ENCODE results near the gene GPSM3. TPM values are rescaled to one million over a fixed set of nuclear protein-coding genes. Genes with fewer than 3 reads are reported as not detected.

Gene GPSM3, protein sequence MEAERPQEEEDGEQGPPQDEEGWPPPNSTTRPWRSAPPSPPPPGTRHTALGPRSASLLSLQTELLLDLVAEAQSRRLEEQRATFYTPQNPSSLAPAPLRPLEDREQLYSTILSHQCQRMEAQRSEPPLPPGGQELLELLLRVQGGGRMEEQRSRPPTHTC
- 100 to 1,000 TPM in 1 of 2 donors, 10 to 100 TPM in 1; 84.9 to 151 TPM for total RNA-seq

DNA sequence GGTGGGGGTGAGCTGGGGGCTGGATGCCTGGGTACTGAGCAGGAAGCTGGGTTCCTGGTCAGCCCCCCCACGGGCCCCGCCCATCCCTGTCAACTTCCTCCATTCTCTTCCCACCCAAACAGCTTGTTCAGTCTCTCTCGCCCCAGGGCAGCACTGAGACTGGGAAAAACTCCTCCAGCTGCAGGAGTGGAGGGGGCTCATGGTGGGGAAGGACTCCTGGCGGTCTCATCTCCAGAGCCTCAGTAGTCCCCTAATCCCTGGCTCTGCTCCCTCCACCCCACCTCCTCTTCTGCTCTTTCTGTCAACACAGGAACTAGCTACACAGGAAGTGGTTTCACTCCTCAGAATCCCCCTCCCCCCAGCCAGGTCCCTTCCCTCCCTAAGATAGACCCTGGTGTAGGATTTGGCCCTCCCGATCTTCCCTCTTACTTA lies at the start of gene GPSM3:
Gene GPSM3 (minus strand): TSS at position 36 of the 432 bp plus-strand sequence. CDS start 130 bp downstream, outside the sequence.
- DNase-seq (ENCODE audit: low spot score in 2 of 2) (no peak), ATAC-seq (no peak)
- Mint-ChIP-seq H3K9me3 (no peaks in the 10 kb centered on the region), H3K27ac (peak within 1 kb of the TSS; percentile 94 to 97), H3K36me3 (peaks cover 30 to 35% of the 10 kb centered on the region in 2 donors)

DNA sequence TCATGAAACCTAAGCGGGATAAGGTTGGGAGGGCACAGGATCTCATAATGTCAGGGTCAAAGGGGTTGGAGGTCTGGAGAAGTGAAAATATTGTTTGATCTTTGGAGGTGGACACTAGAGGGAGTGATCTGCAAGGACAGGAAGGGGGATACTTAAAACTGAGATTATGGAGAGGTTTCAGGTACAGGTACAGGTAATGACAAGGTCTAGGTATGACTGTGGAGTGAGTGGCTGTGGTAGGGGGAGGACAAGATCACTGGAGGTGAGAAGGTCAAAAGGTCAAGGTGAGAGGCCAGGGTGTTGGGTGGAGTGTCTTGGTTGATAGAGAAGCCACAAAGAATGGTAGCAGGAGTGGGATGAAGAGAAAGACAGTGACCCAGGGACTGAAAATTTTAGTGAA lies 48.2 kb upstream of the GPSM3 start:
- peaks cover 0 to 3% of the 10 kb centered on the region in 2 donors for H3K9me3 Mint-ChIP-seq
- ATAC-seq (peak; percentile 17 to 39), DNase-seq (ENCODE audit: low spot score in 2 of 2) (no peak)
- peak overlapping the region; percentile 34 to 53 for H3K27ac Mint-ChIP-seq
- no peaks in the 10 kb centered on the region for H3K36me3 Mint-ChIP-seq

DNA sequence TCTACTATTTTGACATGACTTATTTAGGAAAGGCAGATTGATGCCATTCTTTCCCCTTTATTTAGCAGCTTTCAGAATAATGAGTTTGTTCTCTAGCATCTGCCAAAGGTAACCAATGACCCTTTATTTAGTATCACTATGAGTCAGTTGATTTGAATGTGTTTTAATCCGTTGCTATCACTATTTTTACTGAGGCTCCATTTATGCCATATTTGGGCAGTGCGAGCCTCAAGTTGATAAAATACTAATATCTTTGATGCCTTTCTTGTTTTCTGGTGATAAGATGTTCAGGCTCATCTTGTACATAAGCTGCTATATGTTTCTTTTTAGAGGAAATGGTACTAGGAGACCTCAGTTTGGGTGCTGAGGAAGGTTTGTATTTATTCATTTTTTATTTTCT lies 47.0 kb upstream of the GPSM3 start:
- Mint-ChIP-seq H3K9me3 (peaks cover 0 to 3% of the 10 kb centered on the region in 2 donors), H3K36me3 (no peaks in the 10 kb centered on the region), H3K27ac (no peak overlapping the region)
- DNase-seq (ENCODE audit: low spot score in 2 of 2): no peak
- no peak for ATAC-seq

DNA sequence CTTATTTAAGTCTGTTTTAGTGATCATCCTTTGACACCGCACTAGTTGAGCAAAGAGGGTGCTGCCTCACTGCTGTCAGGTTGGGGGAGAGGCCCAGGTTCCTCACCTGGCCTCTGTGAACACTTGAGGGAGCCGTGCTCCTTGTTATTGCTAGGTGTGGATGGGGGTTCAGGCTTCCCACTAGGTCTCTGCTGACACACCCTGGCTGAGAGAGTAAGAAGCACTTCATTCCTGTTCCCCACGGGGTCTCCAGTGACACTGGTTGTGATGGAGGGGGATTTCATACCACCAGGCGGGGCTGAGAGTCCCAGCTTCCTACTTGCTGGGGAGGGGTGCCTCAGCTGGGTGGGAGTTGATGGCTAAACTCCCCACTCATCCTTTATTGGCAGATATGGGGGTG lies 42.5 kb upstream of the GPSM3 start:
- Mint-ChIP-seq H3K27ac (peak overlapping the region in 1 of 2 donors; percentile 60), H3K36me3 (no peaks in the 10 kb centered on the region), H3K9me3 (no peaks in the 10 kb centered on the region)
- DNase-seq (ENCODE audit: low spot score in 2 of 2) (no peak), ATAC-seq (no peak)

DNA sequence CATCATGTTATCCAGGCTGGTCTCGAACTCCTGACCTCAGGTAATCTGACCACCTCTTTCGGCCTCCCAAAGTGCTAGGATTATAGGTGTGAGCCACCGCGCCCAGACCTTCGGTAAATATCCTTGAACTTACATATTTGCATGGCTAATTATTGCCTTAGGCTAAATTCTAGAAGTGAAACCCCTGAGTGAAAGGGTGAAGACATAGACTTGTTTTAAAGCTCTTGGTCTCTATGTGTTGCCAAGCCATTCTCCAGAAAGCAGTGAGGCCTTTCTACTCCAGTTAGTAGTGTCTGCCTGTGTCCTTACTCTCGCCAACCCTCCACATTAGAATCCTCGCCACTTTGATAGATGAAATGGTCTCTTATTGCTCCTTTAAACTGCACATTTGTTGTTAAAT lies 34.0 kb upstream of the GPSM3 start:
- Mint-ChIP-seq H3K27ac (no peak overlapping the region), H3K36me3 (no peaks in the 10 kb centered on the region), H3K9me3 (no peaks in the 10 kb centered on the region)
- no peak for DNase-seq (ENCODE audit: low spot score in 2 of 2)
- ATAC-seq: no peak

DNA sequence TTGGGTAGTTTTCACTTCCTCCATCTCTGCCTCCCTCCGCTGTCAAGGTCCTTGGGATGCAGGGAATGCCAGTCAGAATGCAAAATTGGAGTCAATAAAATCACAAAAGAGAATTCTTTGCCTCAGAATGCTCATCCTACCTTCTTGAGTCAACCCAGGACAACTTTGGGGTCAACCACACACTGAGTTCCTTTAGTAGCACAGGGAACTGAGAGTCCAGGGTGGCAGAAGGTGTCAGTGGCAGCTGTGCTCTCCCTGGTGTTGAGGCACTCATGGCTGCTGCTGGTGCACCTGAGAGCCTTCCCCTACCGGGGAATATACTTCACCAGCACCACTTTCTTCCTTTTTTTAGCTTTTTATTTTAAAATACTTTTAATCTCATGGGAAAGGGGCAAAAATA lies 32.3 kb upstream of the GPSM3 start:
- DNase-seq (ENCODE audit: low spot score in 2 of 2): no peak
- H3K36me3 Mint-ChIP-seq: no peaks in the 10 kb centered on the region
- H3K9me3 Mint-ChIP-seq: no peaks in the 10 kb centered on the region
- ATAC-seq: peak in 1 of 2 donors; percentile 47
- no peak overlapping the region for H3K27ac Mint-ChIP-seq

DNA sequence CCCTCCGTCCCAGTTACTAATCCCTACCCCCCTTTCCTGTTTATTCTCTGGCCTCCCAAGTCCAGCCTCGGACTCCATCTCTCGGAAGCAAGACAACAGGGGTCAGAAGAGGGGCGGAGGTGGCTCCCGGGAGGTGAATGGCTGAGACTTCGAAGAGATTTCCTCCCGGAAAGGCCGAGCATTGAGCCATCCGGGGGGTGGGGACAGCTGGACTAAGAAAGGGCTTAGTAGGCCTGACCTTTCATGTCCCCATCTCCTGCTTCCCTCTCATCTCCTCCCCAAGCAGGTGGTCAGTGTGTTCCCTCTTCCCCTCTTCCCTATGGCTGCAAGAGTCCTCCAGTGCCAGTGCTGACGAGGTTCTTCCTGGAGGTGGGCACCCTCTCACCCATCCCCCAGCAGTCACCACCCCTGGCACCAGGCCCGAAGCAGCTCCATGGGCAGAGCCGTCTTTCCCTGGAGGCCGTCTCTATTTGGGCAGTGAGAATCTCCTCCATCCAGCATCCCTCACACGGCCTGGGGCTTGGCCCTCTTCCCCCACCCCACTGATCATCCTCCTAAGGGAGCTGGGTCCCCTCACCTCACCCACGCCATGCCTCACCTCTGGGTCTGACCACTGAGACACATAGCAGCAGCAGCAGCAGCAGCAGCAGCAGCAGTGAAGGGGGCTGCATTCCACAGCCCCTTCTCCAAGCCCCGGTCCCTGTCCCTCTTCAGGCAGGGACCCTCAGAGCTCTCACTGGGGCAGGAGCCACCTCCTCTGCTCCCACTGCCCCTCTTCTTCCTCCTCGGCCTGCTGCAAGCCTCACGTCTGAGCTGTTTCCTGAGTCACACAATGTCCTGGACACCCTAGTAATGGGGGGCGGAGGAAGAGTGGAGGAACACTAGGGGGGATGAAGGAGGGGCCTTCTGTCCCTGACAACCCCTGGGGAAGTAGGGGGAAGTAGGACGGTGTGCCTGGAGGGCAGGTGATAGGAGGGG lies 31.1 kb upstream of the GPSM3 start, which contains the start of gene NOTCH4:
Gene NOTCH4 (minus strand): TSS at position 810 of the 978 bp plus-strand sequence. CDS start 139 bp downstream, at position 671.
- DNase-seq (ENCODE audit: low spot score in 2 of 2) (no peak), ATAC-seq (no peak)
- Mint-ChIP-seq H3K27ac (peak within 1 kb of the TSS; percentile 60 to 90), H3K36me3 (no peaks in the 10 kb centered on the region), H3K9me3 (no peaks in the 10 kb centered on the region)

DNA sequence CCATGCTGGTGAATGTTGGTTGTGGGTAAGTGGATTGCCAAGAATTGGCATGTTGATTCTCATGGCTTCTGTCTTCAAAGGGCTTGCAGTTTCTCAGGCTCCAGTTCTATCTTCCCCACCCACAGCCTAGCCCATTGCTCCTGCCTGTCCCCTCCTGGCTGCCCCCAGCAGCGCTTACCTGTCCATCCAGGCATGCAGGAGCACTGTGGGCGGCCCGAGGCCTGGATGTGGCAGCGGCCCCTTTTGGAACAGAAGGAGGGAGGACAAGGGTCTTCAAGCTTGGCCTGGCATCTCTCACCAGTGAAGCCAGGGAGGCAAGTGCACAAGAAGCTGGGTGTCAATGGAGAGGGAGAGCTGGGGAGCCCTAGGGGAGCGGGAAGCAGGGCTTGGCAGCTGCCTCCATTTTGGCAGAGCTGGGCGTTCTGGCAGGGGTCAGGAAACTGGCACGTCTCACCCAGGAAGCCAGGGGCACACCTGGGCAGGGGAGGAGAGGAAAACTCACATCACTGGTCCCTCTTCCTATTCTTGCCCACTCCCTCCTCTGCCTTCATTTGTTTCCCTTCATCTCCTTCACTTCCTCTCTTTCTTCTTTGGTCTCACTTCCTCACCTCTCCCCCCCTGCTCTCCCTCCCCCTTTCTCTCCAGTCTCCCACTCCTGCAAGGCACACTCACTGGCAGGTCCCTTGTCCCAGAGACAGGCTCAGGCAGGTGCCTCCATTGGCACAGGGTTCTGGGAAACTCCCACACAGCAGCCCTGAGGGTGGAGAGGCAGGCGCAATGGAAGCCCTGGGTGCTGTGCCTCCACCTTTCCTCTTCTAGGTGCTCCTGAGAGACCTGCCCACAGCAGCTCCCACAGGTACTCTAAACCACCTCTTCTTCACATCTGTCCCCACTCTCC lies 30.1 kb upstream of the GPSM3 start:
- H3K36me3 Mint-ChIP-seq: no peaks in the 10 kb centered on the region
- peak overlapping the region; percentile 60 to 79 for H3K27ac Mint-ChIP-seq
- H3K9me3 Mint-ChIP-seq: no peaks in the 10 kb centered on the region
- no peak for ATAC-seq
- no peak for DNase-seq (ENCODE audit: low spot score in 2 of 2)

DNA sequence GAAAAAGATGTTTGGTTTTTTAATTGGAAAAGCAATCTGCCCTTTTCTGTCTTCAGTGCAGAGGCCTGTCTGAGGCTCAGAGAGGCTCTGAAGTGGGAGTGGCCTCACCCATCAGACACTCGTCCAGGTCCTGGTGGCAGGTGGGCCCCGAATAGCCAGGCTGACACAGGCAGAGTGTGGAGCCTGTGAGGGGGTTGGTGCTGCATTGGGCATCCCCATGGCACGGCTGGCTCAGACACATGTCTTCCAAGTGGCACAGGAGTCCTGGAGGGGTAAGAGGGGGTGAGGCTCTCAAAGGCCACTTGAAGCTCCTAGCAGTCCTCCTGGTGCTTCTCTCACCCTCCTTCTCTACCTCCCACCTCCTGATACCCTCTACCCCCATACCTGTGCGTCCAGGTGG lies 27.6 kb upstream of the GPSM3 start:
- no peak for ATAC-seq
- H3K27ac Mint-ChIP-seq: peak overlapping the region in 1 of 2 donors; percentile 19

DNA sequence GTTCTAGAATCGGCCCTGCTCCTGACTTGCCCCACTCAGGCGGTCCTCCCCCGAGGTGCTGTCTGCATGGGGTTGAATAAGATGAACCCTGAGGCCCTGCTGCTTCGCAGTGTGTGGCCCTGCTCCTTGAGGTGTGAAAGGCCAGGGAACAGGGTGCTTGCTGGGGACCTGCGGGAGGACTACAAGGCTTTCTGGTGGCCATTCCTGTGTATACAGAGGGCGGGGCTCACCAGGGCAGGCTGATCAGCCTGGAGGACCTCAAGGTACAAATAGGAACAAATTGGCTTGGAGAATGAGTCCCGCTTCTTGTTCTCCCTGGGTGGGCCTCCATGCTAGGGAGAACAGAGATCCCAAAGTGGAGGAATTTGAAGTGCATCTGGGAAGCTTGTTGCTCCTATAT lies 25.7 kb upstream of the GPSM3 start:
- H3K9me3 Mint-ChIP-seq: no peaks in the 10 kb centered on the region
- no peak overlapping the region for H3K27ac Mint-ChIP-seq
- DNase-seq (ENCODE audit: low spot score in 2 of 2): no peak
- no peaks in the 10 kb centered on the region for H3K36me3 Mint-ChIP-seq
- no peak for ATAC-seq

More for the DNA sequence above, 27.6 kb upstream of the GPSM3 start:
- Mint-ChIP-seq H3K9me3 (no peaks in the 10 kb centered on the region), H3K36me3 (no peaks in the 10 kb centered on the region)
- DNase-seq (ENCODE audit: low spot score in 2 of 2): no peak

DNA sequence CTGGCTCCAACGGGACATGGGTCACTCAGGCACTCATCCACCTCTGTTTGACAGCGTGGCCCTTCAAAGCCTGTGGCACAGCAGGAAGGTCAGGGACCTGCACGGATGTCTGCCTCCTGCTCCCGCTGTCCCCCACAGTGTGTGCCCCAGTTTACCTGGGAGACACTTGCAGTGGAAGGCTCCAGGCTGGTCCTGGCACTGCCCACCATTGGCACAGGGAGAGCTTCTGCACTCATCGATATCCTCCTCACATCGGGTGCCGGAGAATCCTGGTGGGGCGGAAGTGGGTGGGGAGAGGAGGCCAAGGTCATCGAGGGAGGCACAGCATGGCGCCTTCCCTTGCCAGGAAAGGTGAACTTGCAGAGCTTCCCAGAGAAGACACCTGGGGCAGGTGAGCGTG lies 24.6 kb upstream of the GPSM3 start:
- DNase-seq (ENCODE audit: low spot score in 2 of 2) (no peak), ATAC-seq (no peak)
- H3K27ac Mint-ChIP-seq: no peak overlapping the region
- H3K36me3 Mint-ChIP-seq: no peaks in the 10 kb centered on the region
- H3K9me3 Mint-ChIP-seq: no peaks in the 10 kb centered on the region

DNA sequence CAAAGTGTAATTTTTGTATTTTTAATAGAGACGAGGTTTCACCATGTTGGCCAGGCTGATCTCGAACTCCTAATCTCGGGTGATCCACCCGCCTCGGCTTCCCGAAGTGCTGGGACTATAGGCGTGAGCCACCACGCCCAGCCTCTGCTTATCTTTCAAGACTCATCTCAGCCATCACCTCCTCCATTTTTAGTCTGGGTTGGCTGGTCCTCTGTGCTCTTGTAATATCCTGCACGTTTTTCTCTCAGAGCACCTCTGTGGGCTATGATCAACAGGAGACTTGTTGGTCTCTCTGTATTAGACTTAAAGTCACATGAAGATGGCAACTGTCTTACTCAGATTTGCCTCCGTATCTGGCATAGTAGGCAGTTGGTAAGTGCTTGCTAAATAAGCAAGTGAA lies 23.8 kb upstream of the GPSM3 start:
- Mint-ChIP-seq H3K9me3 (no peaks in the 10 kb centered on the region), H3K36me3 (no peaks in the 10 kb centered on the region), H3K27ac (peak overlapping the region in 1 of 2 donors; percentile 14)
- ATAC-seq: no peak
- DNase-seq (ENCODE audit: low spot score in 2 of 2): no peak

DNA sequence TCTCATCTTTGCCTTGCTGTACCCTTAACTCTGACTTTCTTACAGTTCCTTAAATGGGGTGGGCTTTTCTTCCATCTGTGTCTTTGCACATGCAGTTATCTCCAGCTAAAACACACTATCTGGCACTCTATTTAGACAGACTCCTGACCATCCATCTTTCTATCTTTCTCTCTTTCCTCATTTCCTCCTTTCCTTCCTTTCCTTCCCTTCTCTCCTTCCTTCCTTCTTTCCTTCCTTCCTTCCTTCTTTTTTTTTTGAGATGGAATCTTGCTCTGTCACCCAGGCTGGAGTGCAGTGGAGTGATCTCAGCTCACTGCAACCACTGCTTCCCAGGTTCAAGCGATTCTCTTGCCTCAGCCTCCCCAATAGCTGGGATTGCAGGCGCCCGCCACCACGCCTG lies 23.2 kb upstream of the GPSM3 start:
- no peak for ATAC-seq
- H3K27ac Mint-ChIP-seq: no peak overlapping the region
- no peaks in the 10 kb centered on the region for H3K36me3 Mint-ChIP-seq
- no peaks in the 10 kb centered on the region for H3K9me3 Mint-ChIP-seq
- DNase-seq (ENCODE audit: low spot score in 2 of 2): no peak

DNA sequence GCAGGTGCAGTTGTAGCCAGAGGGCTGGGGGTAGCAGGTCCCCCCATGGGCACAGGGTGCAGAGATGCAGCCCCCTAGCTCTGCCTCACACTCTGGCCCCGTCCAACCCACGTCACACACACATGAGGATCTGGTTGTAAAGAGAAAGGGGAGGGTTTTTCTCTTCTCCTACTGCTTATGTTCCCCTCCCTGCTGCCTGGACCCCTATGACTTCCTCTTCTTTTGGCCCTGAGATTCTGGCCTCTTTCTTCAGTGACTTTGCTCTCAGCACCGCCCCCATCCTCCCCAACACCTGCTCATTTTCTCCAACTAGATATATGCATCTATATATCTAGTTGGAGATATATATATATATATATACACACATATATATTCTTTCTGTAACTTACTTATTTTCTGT lies 21.7 kb upstream of the GPSM3 start:
- Mint-ChIP-seq H3K9me3 (no peaks in the 10 kb centered on the region), H3K36me3 (no peaks in the 10 kb centered on the region), H3K27ac (no peak overlapping the region)
- DNase-seq (ENCODE audit: low spot score in 2 of 2) (no peak), ATAC-seq (no peak)

DNA sequence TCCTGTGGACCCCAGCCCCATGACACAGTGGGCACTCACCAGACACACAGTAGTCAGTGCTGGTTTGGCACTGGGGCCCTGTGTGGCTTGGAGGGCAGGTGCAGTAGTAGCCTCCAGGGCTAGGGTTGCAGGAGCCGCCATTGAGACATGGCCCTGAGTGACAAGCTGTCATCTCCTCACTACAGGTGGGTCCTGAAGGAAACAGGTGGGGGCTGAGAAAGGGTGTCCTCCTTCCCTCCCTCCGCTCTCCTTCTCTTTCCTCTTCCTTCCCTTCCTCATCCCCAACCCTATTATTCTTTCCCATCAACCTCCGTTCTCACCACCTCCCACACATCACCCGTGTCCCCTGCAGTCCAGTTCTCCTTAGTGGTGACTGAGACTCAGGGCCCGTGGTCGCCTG lies 21.2 kb upstream of the GPSM3 start:
- ATAC-seq (no peak), DNase-seq (ENCODE audit: low spot score in 2 of 2) (no peak)
- H3K27ac Mint-ChIP-seq: no peak overlapping the region
- no peaks in the 10 kb centered on the region for H3K9me3 Mint-ChIP-seq
- H3K36me3 Mint-ChIP-seq: no peaks in the 10 kb centered on the region

DNA sequence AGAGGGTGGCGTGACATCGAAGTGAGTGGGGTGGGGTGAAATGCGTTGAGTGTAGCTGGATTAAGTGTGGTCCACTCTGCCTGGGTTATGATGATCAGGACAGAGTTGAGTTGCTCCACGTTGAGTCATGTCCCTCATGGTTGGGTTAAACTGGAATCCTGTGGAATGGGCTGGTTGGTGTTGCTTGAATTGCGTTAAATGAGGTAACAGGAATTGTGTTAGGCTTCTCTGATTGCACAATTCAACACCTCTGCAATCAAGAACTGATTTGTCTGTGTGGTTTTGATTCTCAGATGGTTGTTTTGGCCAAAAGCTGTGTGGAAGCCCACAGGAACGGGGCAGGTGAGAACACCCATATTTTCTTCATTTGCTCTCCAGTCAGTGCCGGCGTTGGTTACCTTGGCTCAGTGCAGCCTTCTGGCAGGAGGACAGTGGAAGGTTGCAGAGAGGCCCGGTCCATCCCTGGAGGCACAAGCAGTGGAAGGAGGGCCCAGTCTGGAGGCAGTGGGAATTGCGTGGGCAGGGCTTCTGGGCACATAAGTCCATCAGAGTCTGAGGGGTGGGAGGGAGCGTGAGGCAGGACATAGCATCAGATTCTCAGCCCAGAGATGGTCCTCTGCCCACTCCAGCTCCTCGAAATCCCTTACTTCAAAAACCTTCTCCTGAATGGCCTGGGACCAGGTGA lies 19.8 kb upstream of the GPSM3 start:
- DNase-seq (ENCODE audit: low spot score in 2 of 2) (no peak), ATAC-seq (no peak)
- H3K27ac Mint-ChIP-seq: peak overlapping the region in 1 of 2 donors; percentile 11
- no peaks in the 10 kb centered on the region for H3K9me3 Mint-ChIP-seq
- H3K36me3 Mint-ChIP-seq: no peaks in the 10 kb centered on the region

Data from activated naive CD4-positive, alpha-beta T cell treated with anti-CD3 and anti-CD28 coated beads, Interleukin-2, amount 50 U/mL, for 72 hours (primary cell).